Spinal cord (tissue), 10 donors: ENCODE measurements around the gene ELOA2. TPM values are rescaled to one million over a fixed set of nuclear protein-coding genes. Genes with fewer than 3 reads are reported as not detected.
"Not testable (repeated sequence)": the region's sequence is repeated elsewhere in the genome, so short reads cannot be mapped to it uniquely, and the experiment has no call there.

ENCODE experiments used
- DNase-seq, 6 donors: peaks; one replicate each; pipeline versions ENCODE4 v3.0.0 to v3.0.0-alpha.2; 2013 to 2015; ENCODE audit warnings: low spot score in 6 of 6, low read depth in 4 of 6
- H3K27ac ChIP-seq: one replicate; pipeline ENCODE4 v1.5.1; 2013; ENCODE audit warnings: low read depth, low read length, control low read depth
- H3K27me3 ChIP-seq: one replicate; pipeline ENCODE4 v1.6.1; 2013; ENCODE audit warnings: low read length; ENCODE audit not compliant: control insufficient read depth, insufficient read depth
- H3K36me3 ChIP-seq: one replicate; pipeline ENCODE4 v1.6.1; 2013; ENCODE audit warnings: low read length; ENCODE audit not compliant: control insufficient read depth, insufficient read depth
- H3K4me1 ChIP-seq: one replicate; pipeline ENCODE4 v1.6.1; 2013; ENCODE audit warnings: low read length; ENCODE audit not compliant: control insufficient read depth, insufficient read depth
- H3K4me3 ChIP-seq: one replicate; pipeline ENCODE4 v1.5.1; 2013; ENCODE audit warnings: low read depth, low read length, control low read depth
- H3K9me3 ChIP-seq: one replicate; pipeline ENCODE4 v1.6.1; 2013; ENCODE audit warnings: low read length; ENCODE audit not compliant: control insufficient read depth, insufficient read depth
- WGBS: methylation state at CpG from one replicate; pipeline ENCODE4 v1.1.5; 2013; ENCODE audit warnings: missing lambda C conversion rate; ENCODE audit not compliant: insufficient coverage; 5-methylcytosine and 5-hydroxymethylcytosine counted together
- polyA plus RNA-seq, 2 donors: library from polyadenylated mRNA; unstranded; fragments of 120-200 nt; gene quantifications; one replicate each; pipeline ENCODE4 v1.2.1, GENCODE V29; 2013; ENCODE audit not compliant: insufficient read length in 2 of 2
- total RNA-seq, 2 donors: library from RNA; depleted of rRNA in 1 of 2; stranded (reverse); fragments of 120-200 nt in 1 of 2; fragments of >200 nt in 1 of 2; gene quantifications; one replicate each; pipeline versions ENCODE4 v1.2.3 to v1.2.4, GENCODE V29; 2013 to 2014
- donor health status: healthy.

ELOA2 gene
- total and polyA plus RNA-seq, 4 donors, result 0.06 TPM; not detected in 3

DNA sequence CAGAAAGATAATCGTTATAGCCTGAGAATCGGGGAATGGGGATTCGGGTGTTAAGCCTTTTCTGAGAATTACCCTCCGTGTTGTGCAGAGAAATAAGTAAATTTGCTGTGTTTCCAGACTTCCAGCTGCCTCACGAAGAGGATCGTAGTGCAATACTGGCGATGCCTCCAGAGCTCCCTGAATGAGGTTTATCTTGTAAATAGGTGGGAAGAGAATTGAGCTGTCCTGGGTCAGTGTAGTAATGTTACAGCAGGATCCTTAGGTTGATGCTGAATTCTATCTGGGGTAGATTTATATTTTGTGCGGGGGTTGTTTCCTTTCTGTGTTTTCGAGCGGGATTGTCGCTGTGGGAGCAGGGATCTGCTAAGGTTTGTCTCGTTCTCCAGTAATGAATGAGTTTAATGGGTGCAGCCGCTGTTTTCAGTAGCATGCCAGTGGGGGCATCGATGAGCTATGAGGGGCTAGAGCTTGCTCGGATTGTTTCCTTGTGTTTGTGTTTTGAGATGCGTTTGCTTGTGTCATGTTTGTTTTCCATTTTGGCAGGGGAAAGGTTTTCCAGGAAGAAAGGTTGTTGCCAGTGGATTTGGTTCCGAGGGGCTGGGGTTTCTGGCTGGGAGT is 9.8 kb downstream of the ELOA2 start:
- not testable (repeated sequence) for H3K36me3 ChIP-seq, H3K27me3 ChIP-seq, H3K4me3 ChIP-seq, H3K27ac ChIP-seq, H3K9me3 ChIP-seq, H3K4me1 ChIP-seq, DNase-seq
- WGBS, result 89% methylated on average over 3 of the region's 17 CpGs

DNA sequence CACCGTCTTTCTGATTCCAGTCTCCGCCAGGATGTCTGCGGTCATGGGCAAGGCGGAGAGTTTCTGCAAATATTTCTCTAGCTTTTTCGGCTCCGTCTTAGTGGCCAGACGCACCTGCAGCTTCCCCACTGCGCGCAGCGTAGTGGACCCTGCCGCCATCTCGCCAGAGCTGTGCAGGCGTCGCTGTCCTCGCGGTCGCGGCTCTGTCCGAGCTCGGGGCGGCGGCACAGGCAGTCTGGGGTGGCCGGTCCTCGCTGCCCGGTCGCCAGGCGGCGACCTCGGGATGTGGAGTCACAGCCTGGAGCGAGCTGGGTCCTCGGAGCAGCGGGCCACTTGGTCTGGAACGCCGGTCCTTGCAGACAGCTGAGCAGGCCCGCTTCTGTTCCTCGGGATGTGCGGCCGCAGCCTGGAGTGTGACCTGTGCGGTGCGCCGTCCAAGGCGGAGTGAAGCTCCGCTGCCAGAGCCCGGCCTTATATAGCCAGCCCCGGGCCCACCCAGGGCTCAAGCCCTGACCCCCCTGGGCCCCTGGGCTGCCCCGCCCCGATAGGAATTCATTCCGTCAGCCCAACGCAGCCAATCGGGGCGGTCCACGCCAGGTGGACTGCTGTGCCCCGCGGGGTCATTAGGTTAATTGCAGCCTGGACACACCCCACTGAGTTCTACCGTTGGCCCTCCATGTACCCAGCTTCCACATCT is 11.5 kb downstream of the ELOA2 start:
- WGBS, result no CpG with 5 or more reads among the region's 55 CpGs
- H3K36me3 ChIP-seq, H3K27me3 ChIP-seq, H3K27ac ChIP-seq, H3K4me1 ChIP-seq, H3K4me3 ChIP-seq, DNase-seq, H3K9me3 ChIP-seq: not testable (repeated sequence)

GRCh38 chr18:47022821-47023220 is 12.6 kb downstream of the ELOA2 start:
- not testable (repeated sequence) for H3K27ac ChIP-seq, H3K9me3 ChIP-seq, H3K27me3 ChIP-seq, H3K4me1 ChIP-seq, H3K4me3 ChIP-seq, DNase-seq, H3K36me3 ChIP-seq
- WGBS, result no CpG with 5 or more reads among the region's 29 CpGs

- H3K36me3 ChIP-seq, H3K4me3 ChIP-seq, DNase-seq, H3K27me3 ChIP-seq, H3K9me3 ChIP-seq, H3K27ac ChIP-seq, H3K4me1 ChIP-seq: not testable (repeated sequence)
- WGBS, result no CpG with 5 or more reads among the region's 19 CpGs
These were observed 14.7 kb downstream of the ELOA2 start for GRCh38 chr18:47020757-47021156.

DNA sequence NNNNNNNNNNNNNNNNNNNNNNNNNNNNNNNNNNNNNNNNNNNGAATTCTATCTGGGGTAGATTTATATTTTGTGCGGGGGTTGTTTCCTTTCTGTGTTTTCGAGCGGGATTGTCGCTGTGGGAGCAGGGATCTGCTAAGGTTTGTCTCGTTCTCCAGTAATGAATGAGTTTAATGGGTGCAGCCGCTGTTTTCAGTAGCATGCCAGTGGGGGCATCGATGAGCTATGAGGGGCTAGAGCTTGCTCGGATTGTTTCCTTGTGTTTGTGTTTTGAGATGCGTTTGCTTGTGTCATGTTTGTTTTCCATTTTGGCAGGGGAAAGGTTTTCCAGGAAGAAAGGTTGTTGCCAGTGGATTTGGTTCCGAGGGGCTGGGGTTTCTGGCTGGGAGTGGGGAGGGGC is 15.6 kb downstream of the ELOA2 start:
- H3K4me3 ChIP-seq, H3K27me3 ChIP-seq, H3K36me3 ChIP-seq, H3K9me3 ChIP-seq, H3K4me1 ChIP-seq, H3K27ac ChIP-seq, DNase-seq: not testable (repeated sequence)
- whole genome bisulfite sequencing, result no CpG with 5 or more reads among the region's 10 CpGs

Other genes starting within 250 kb of the ELOA2 start
- 10 to 100 TPM; 42.2 to 59.8 TPM for gene PIAS2, start 118.1 kb downstream of the ELOA2 start, total RNA-seq
- gene PIAS2, start 118.1 kb downstream of the ELOA2 start, polyA plus RNA-seq, result 10 to 100 TPM; 26.9 to 33.9 TPM
- 1 to 10 TPM; 7.5 to 9.6 TPM for gene KATNAL2, start 118.0 kb downstream of the ELOA2 start, total RNA-seq
- gene KATNAL2, start 118.0 kb downstream of the ELOA2 start, polyA plus RNA-seq, result 1 to 10 TPM; 6.3 to 8.8 TPM
- 10 to 100 TPM; 46.8 to 51.0 TPM for gene HDHD2, start 114.9 kb upstream of the ELOA2 start, total RNA-seq
- 10 to 100 TPM; 81.8 to 96.7 TPM for gene HDHD2, start 114.9 kb upstream of the ELOA2 start, polyA plus RNA-seq
- 10 to 100 TPM; 17.0 to 21.9 TPM for gene IER3IP1, start 140.7 kb upstream of the ELOA2 start, total RNA-seq
- gene IER3IP1, start 140.7 kb upstream of the ELOA2 start, polyA plus RNA-seq, result 10 to 100 TPM; 16.7 to 19.8 TPM
- gene SKOR2, start 216.0 kb upstream of the ELOA2 start, total RNA-seq, result 1 to 10 TPM in 1 of 2 donors, under 1 TPM in 1; 0.55 to 1.3 TPM
- gene SKOR2, start 216.0 kb upstream of the ELOA2 start, polyA plus RNA-seq, result 1 to 10 TPM; 5.2 to 5.9 TPM